H9 (cell line): ENCODE measurements around the gene LMTK3. TPM values are rescaled to one million over a fixed set of nuclear protein-coding genes. Genes with fewer than 3 reads are reported as not detected.

ENCODE experiments used
- DNase-seq: peaks from one replicate; pipeline ENCODE4 v3.0.0-alpha.2; 2017
- H2AFZ ChIP-seq: one replicate; pipeline ENCODE4 v1.6.1; 2013; ENCODE audit warnings: mild to moderate bottlenecking, low read length, control low read depth, moderate library complexity
- H2AK5ac ChIP-seq: 2 replicates; pipeline ENCODE4 v1.6.1; 2013; ENCODE audit warnings: low read length, control low read depth, mixed read lengths; ENCODE audit not compliant: insufficient read length
- H2BK120ac ChIP-seq: one replicate; pipeline ENCODE4 v1.6.1; 2013; ENCODE audit warnings: low read depth, mild to moderate bottlenecking, low read length, control low read depth, inconsistent platforms; ENCODE audit not compliant: poor library complexity, severe bottlenecking
- H2BK12ac ChIP-seq: 2 replicates; pipeline ENCODE4 v1.6.1; 2013; ENCODE audit warnings: low read length, control low read depth, mixed read lengths, low read depth; ENCODE audit not compliant: insufficient read length
- H2BK15ac ChIP-seq: 2 replicates; pipeline ENCODE4 v1.6.1; 2013; ENCODE audit warnings: low read depth, low read length, control low read depth
- H2BK20ac ChIP-seq: one replicate; pipeline ENCODE4 v1.6.1; 2013; ENCODE audit warnings: low read depth, mild to moderate bottlenecking, low read length, control low read depth, inconsistent platforms; ENCODE audit not compliant: poor library complexity, severe bottlenecking
- H2BK5ac ChIP-seq: 2 replicates; pipeline ENCODE4 v1.6.1; 2013; ENCODE audit warnings: low read length, control low read depth, mixed read lengths; ENCODE audit not compliant: insufficient read length
- H3K14ac ChIP-seq: 2 replicates; pipeline ENCODE4 v1.6.1; 2013; ENCODE audit warnings: low read length, control low read depth; ENCODE audit not compliant: insufficient read depth
- H3K18ac ChIP-seq: 2 replicates; pipeline ENCODE4 v1.6.1; 2013; ENCODE audit warnings: low read depth, mild to moderate bottlenecking, mixed read lengths, low read length, control low read depth; ENCODE audit not compliant: insufficient read length
- H3K23ac ChIP-seq: 2 replicates; pipeline ENCODE4 v1.6.1; 2013; ENCODE audit warnings: low read length, control low read depth, mixed read lengths, low read depth; ENCODE audit not compliant: insufficient read length
- H3K23me2 ChIP-seq: 2 replicates; pipeline ENCODE4 v1.6.1; 2013; ENCODE audit warnings: low read depth, mild to moderate bottlenecking, mixed read lengths, low read length, control low read depth; ENCODE audit not compliant: insufficient read length, poor library complexity, severe bottlenecking
- H3K27ac ChIP-seq: 2 replicates; pipeline ENCODE4 v1.5.1; 2013; ENCODE audit warnings: low read length, control low read depth, mixed read lengths, low read depth; ENCODE audit not compliant: insufficient read length
- H3K27me3 ChIP-seq: 2 replicates; pipeline ENCODE4 v1.6.1; 2013; ENCODE audit warnings: low read length, control low read depth, inconsistent platforms; ENCODE audit not compliant: insufficient read depth
- H3K4ac ChIP-seq: 2 replicates; pipeline ENCODE4 v1.6.1; 2013; ENCODE audit warnings: low read depth, mild to moderate bottlenecking, control low read depth, inconsistent platforms, low read length, moderate library complexity
- H3K4me1 ChIP-seq: 2 replicates; pipeline ENCODE4 v1.6.1; 2013; ENCODE audit warnings: low read length, control low read depth, inconsistent platforms; ENCODE audit not compliant: insufficient read depth
- H3K4me2 ChIP-seq: 2 replicates; pipeline ENCODE4 v1.6.1; 2013; ENCODE audit warnings: low read length, control low read depth, mixed read lengths; ENCODE audit not compliant: insufficient read length, insufficient read depth
- H3K56ac ChIP-seq: 2 replicates; pipeline ENCODE4 v1.6.1; 2013; ENCODE audit warnings: low read depth, mild to moderate bottlenecking, mixed read lengths, low read length, control low read depth; ENCODE audit not compliant: insufficient read length
- H3K79me1 ChIP-seq: 2 replicates; pipeline ENCODE4 v1.6.1; 2013; ENCODE audit warnings: low read depth, mild to moderate bottlenecking, moderate library complexity, low read length, control low read depth, inconsistent platforms; ENCODE audit not compliant: insufficient read depth, poor library complexity, severe bottlenecking
- H3K79me2 ChIP-seq: 2 replicates; pipeline ENCODE4 v1.6.1; 2013; ENCODE audit warnings: low read length, control low read depth, inconsistent platforms; ENCODE audit not compliant: insufficient read depth
- H3K9ac ChIP-seq: 2 replicates; pipeline ENCODE4 v1.6.1; 2013; ENCODE audit warnings: low read length, control low read depth, mixed read lengths; ENCODE audit not compliant: insufficient read length; ENCODE audit errors: extremely low read depth
- H3K9me3 ChIP-seq: one replicate; pipeline ENCODE4 v1.6.1; 2013; ENCODE audit warnings: low read depth, low read length, inconsistent platforms; ENCODE audit not compliant: control insufficient read depth
- H3T11ph ChIP-seq: one replicate; pipeline ENCODE4 v1.6.1; 2013; ENCODE audit warnings: mild to moderate bottlenecking, low read length, control low read depth, inconsistent platforms
- H4K20me1 ChIP-seq: one replicate; pipeline ENCODE4 v1.6.1; 2013; ENCODE audit not compliant: control insufficient read depth, insufficient read length, insufficient read depth
- H4K5ac ChIP-seq: 2 replicates; pipeline ENCODE4 v1.6.1; 2013; ENCODE audit warnings: low read depth, mild to moderate bottlenecking, mixed read lengths, low read length, control low read depth; ENCODE audit not compliant: insufficient read length
- H4K8ac ChIP-seq: replicated peaks from 2 replicates; pipeline ENCODE4 v1.6.1; 2013; ENCODE audit warnings: low read length, control low read depth, mixed read lengths, low read depth; ENCODE audit not compliant: insufficient read length
- H4K91ac ChIP-seq: 2 replicates; pipeline ENCODE4 v1.6.1; 2013; ENCODE audit warnings: low read depth, mild to moderate bottlenecking, moderate library complexity, mixed read lengths, low read length, control low read depth; ENCODE audit not compliant: insufficient read length
- H3K27ac Mint-ChIP-seq, 3 experiments: 2 replicates in 2 of 3; 3 replicates in 1 of 3; pipeline ENCODE4 v1.8.0; 2020 to 2021; ENCODE audit warnings: mixed read lengths in 3 of 3, mild to moderate bottlenecking in 1 of 3, moderate library complexity in 1 of 3
- H3K27me3 Mint-ChIP-seq: 2 replicates; pipeline ENCODE4 v1.8.0; 2021; ENCODE audit warnings: low read depth, mild to moderate bottlenecking, moderate library complexity, mixed read lengths
- H3K36me3 Mint-ChIP-seq, 3 experiments: 2 replicates in 2 of 3; 3 replicates in 1 of 3; pipeline ENCODE4 v1.8.0; 2020 to 2021; ENCODE audit warnings: low read depth in 3 of 3, mixed read lengths in 3 of 3; ENCODE audit not compliant: insufficient read depth in 1 of 3
- H3K4me1 Mint-ChIP-seq, 2 experiments: 2 replicates each; pipeline ENCODE4 v1.8.0; 2020; ENCODE audit warnings: mixed read lengths in 2 of 2
- H3K4me3 Mint-ChIP-seq, 2 experiments: 2 replicates in 1 of 2; 3 replicates in 1 of 2; pipeline ENCODE4 v1.8.0; 2020 to 2021; ENCODE audit warnings: mild to moderate bottlenecking in 2 of 2, mixed read lengths in 2 of 2, moderate library complexity in 1 of 2
- H3K9me3 Mint-ChIP-seq, 2 experiments: 2 replicates in 1 of 2; 3 replicates in 1 of 2; pipeline ENCODE4 v1.8.0; 2020; ENCODE audit warnings: mild to moderate bottlenecking in 2 of 2, mixed read lengths in 2 of 2, moderate library complexity in 1 of 2
- WGBS: extraction: QIAGEN DNeasy Blood & Tissue Kit; methylation state at CpG from one replicate; pipeline ENCODE4 v1.1.7; 2013; ENCODE audit warnings: missing lambda C conversion rate, low lambda C conversion rate, mixed read lengths; ENCODE audit not compliant: insufficient read length; ENCODE audit errors: extremely low coverage; 5-methylcytosine and 5-hydroxymethylcytosine counted together
- total RNA-seq: library from RNA; stranded (reverse); gene quantifications from 2 replicates; pipeline ENCODE4 v1.2.1, GENCODE V29; 2021
- TF ChIP-seq, protein P1 (sequence below): fragments of 200-600 bp; sonication (generic); conservative IDR thresholded peaks from 3 replicates; pipeline ENCODE4 v1.8.0; 2021; ENCODE audit warnings: antibody characterized with exemption, mild to moderate bottlenecking

The LMTK3 gene
- total RNA-seq, 1 experiment from 2014 or later = 14.4 TPM

DNA sequence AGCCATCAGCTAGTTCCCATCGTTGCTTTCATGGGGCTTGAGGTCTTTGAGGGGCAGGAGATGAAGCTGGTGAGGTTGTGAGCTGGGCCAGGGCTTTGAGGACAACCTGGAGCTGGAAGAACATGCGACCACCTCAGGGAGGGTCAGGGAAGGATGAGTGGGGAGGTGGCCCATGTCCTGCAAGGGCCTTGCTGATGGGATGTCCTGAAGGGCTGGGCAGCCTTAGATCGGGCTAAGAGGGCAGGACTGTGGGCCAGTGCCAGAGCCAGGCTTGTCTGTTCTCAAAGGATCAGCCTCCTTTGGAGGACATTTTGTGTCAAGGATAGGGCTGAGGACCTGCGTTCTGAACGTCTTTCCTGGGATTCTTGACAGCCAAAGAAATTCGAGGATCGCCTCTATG lies 31.9 kb downstream of the LMTK3 start:
- H3K9ac ChIP-seq = no peak overlapping the region
- H3K14ac ChIP-seq = no peak overlapping the region
- no peak overlapping the region for H2BK120ac ChIP-seq
- no peak overlapping the region for H3K56ac ChIP-seq
- H4K5ac ChIP-seq = no peak overlapping the region
- no peaks in the 10 kb centered on the region for H3K79me1 ChIP-seq
- H2AK5ac ChIP-seq = no peak overlapping the region
- Mint-ChIP-seq H3K36me3 (peaks cover 28 to 69% (median 54%) of the 10 kb centered on the region in 3 experiments), H3K4me3 (peak overlapping the region in 1 of 2 experiments; percentile 20; a peak in 1 of 5 replicates), H3K4me1 (peaks cover 3 to 13% of the 10 kb centered on the region in 2 experiments; a peak in 3 of 4 replicates), H3K9me3 (no peaks in the 10 kb centered on the region), H3K27ac (peak overlapping the region in 2 of 3 experiments; percentile 34 to 82; a peak in 5 of 7 replicates), H3K27me3 (peaks cover 3% of the 10 kb centered on the region; the same call in 1 of the 2 replicates)
- H2BK20ac ChIP-seq = no peak overlapping the region
- H3K18ac ChIP-seq = no peak overlapping the region
- H3T11ph ChIP-seq = no peak overlapping the region
- H2BK15ac ChIP-seq = no peak overlapping the region
- H3K4me1 ChIP-seq = no peaks in the 10 kb centered on the region
- no peak overlapping the region for H4K8ac ChIP-seq
- no peaks in the 10 kb centered on the region for H4K20me1 ChIP-seq
- no peak overlapping the region for H2BK12ac ChIP-seq
- H3K23me2 ChIP-seq = no peaks in the 10 kb centered on the region
- WGBS = no CpG with 5 or more reads among the region's 7 CpGs
- TF ChIP-seq, protein P1, sequence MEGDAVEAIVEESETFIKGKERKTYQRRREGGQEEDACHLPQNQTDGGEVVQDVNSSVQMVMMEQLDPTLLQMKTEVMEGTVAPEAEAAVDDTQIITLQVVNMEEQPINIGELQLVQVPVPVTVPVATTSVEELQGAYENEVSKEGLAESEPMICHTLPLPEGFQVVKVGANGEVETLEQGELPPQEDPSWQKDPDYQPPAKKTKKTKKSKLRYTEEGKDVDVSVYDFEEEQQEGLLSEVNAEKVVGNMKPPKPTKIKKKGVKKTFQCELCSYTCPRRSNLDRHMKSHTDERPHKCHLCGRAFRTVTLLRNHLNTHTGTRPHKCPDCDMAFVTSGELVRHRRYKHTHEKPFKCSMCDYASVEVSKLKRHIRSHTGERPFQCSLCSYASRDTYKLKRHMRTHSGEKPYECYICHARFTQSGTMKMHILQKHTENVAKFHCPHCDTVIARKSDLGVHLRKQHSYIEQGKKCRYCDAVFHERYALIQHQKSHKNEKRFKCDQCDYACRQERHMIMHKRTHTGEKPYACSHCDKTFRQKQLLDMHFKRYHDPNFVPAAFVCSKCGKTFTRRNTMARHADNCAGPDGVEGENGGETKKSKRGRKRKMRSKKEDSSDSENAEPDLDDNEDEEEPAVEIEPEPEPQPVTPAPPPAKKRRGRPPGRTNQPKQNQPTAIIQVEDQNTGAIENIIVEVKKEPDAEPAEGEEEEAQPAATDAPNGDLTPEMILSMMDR = no peak
- H3K23ac ChIP-seq = no peak overlapping the region
- DNase-seq = no peak
- no peaks in the 10 kb centered on the region for H3K9me3 ChIP-seq
- no peak overlapping the region for H4K91ac ChIP-seq
- no peaks in the 10 kb centered on the region for H3K27me3 ChIP-seq
- no peak overlapping the region for H3K4ac ChIP-seq
- H3K27ac ChIP-seq = no peak overlapping the region
- H2AFZ ChIP-seq = no peak overlapping the region
- H3K4me2 ChIP-seq = no peak overlapping the region
- H2BK5ac ChIP-seq = no peak overlapping the region
- no peaks in the 10 kb centered on the region for H3K79me2 ChIP-seq
